DOHH2 (cell line): Measurements from ENCODE around the gene CRYBG1.

Experiments used
- EZH2phosphoT487 ChIP-seq: fragments of 200-600 bp; sonication (generic); IDR thresholded peaks from 2 replicates; pipeline ENCODE4 v1.6.1; 2017; ENCODE audit warnings: borderline replicate concordance, mild to moderate bottlenecking, antibody characterized with exemption, low read length, moderate library complexity, mixed read lengths
- TF ChIP-seq, protein P1 (sequence below): fragments of 200-600 bp; sonication (generic); IDR thresholded peaks from one replicate; pipeline ENCODE4 v1.5.1; 2014; ENCODE audit warnings: antibody characterized with exemption, mild to moderate bottlenecking, low read depth, low read length; ENCODE audit not compliant: poor library complexity, severe bottlenecking

DNA sequence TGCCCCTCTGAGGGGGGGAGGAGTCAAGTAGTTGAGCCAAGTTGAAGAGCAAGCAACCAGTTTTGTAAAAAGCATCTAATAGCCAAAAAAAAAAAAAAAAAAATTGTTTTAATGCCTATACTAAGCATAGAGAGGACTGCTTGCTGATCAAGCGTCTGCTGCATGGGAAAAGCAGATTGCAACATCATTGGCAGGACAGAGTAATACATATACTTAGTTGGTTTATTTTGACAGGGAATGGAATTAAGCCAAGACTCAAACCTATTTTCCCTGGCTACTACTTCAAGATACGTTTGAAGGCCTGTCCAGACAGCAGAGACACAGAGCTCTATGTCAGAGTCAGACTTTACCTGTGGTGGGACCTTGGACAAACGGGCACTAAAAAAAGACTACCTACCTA is 148.3 kb downstream of the CRYBG1 start:
- TF ChIP-seq, protein P1, sequence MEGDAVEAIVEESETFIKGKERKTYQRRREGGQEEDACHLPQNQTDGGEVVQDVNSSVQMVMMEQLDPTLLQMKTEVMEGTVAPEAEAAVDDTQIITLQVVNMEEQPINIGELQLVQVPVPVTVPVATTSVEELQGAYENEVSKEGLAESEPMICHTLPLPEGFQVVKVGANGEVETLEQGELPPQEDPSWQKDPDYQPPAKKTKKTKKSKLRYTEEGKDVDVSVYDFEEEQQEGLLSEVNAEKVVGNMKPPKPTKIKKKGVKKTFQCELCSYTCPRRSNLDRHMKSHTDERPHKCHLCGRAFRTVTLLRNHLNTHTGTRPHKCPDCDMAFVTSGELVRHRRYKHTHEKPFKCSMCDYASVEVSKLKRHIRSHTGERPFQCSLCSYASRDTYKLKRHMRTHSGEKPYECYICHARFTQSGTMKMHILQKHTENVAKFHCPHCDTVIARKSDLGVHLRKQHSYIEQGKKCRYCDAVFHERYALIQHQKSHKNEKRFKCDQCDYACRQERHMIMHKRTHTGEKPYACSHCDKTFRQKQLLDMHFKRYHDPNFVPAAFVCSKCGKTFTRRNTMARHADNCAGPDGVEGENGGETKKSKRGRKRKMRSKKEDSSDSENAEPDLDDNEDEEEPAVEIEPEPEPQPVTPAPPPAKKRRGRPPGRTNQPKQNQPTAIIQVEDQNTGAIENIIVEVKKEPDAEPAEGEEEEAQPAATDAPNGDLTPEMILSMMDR: no peak
- no peak for TF ChIP-seq EZH2phosphoT487
